Measurements from ENCODE around the gene CTNNBL1. TPM values are rescaled to one million over a fixed set of nuclear protein-coding genes. Genes with fewer than 3 reads are reported as not detected.

Gene CTNNBL1
- total RNA-seq, 1 experiment from 2014 or later = 64.4 TPM

- TF ChIP-seq FOXP1 (CRISPR knock-in tag; IDR thresholded peaks at IDR 0.05; ENCODE audit: borderline replicate concordance) = no peak
- no peak for TF ChIP-seq E2F5 (CRISPR knock-in tag; IDR thresholded peaks at IDR 0.05)
- no peak for TF ChIP-seq SP1 (CRISPR knock-in tag; conservative IDR thresholded peaks at IDR 0.05)
- TF ChIP-seq FOXJ3 (CRISPR knock-in tag; IDR thresholded peaks at IDR 0.05; ENCODE audit: borderline replicate concordance) = no peak
- no peak for TF ChIP-seq USF1 (CRISPR knock-in tag; IDR thresholded peaks at IDR 0.05)
- no peak for TF ChIP-seq NFE2L1 (CRISPR knock-in tag; IDR thresholded peaks at IDR 0.05)
- no peak for TF ChIP-seq JUN (CRISPR knock-in tag; IDR thresholded peaks at IDR 0.05)
- TF ChIP-seq ETV6 (CRISPR knock-in tag; IDR thresholded peaks at IDR 0.05) = no peak
Measured at GRCh38 chr20:37760322-37760721, 66.5 kb downstream of the CTNNBL1 start (continued).

GRCh38 chr20:37762716-37763485 is 69.1 kb downstream of the CTNNBL1 start:
- no peak for DNase-seq (ENCODE audit: low spot score)
- no peaks in the 10 kb centered on the region for H3K9me3 Mint-ChIP-seq
- no peaks in the 10 kb centered on the region for H3K36me3 Mint-ChIP-seq
- no peak overlapping the region for H3K4me3 Mint-ChIP-seq
- no peak for ATAC-seq
- H3K4me1 Mint-ChIP-seq = no peaks in the 10 kb centered on the region
- H3K27ac Mint-ChIP-seq = no peak overlapping the region
- H3K27me3 Mint-ChIP-seq (ENCODE audit: low read depth) = no peaks in the 10 kb centered on the region
- CTCF ChIA-PET = interaction anchor here (1.2 kb wide), 1 partner anchor 199 kb away, joined by 6 read pairs; no protein-coding TSS in a partner anchor
- POLR2A ChIA-PET = no interaction called here
- TF ChIP-seq ARID4B (CRISPR knock-in tag; IDR thresholded peaks at IDR 0.05; ENCODE audit: borderline replicate concordance) = no peak
- no peak for TF ChIP-seq NR3C1 (CRISPR knock-in tag; conservative IDR thresholded peaks at IDR 0.05; ENCODE audit: low read depth)
- TF ChIP-seq GABPB1 (CRISPR knock-in tag; IDR thresholded peaks at IDR 0.05) = no peak
- no peak for TF ChIP-seq ESRRA (CRISPR knock-in tag; IDR thresholded peaks at IDR 0.05; ENCODE audit: borderline replicate concordance)
- no peak for TF ChIP-seq ZNF121 (CRISPR knock-in tag; IDR thresholded peaks at IDR 0.05)
- no peak for TF ChIP-seq E2F4 (CRISPR knock-in tag; IDR thresholded peaks at IDR 0.05; ENCODE audit: borderline replicate concordance, low read depth)
- TF ChIP-seq SMAD3 (CRISPR knock-in tag; IDR thresholded peaks at IDR 0.05; ENCODE audit: borderline replicate concordance) = no peak
- no peak for TF ChIP-seq AFF4 (CRISPR knock-in tag; IDR thresholded peaks at IDR 0.05; ENCODE audit: borderline replicate concordance)
- no peak for TF ChIP-seq JAZF1 (CRISPR knock-in tag; IDR thresholded peaks at IDR 0.05)
- TF ChIP-seq CDX4 (CRISPR knock-in tag; IDR thresholded peaks at IDR 0.05; ENCODE audit: borderline replicate concordance) = no peak
- no peak for TF ChIP-seq CTCF (IDR thresholded peaks at IDR 0.05)
- TF ChIP-seq MAX (CRISPR knock-in tag; IDR thresholded peaks at IDR 0.05) = no peak
- no peak for TF ChIP-seq ZNF423 (CRISPR knock-in tag; IDR thresholded peaks at IDR 0.05)
- no peak for TF ChIP-seq NR2C2 (CRISPR knock-in tag; IDR thresholded peaks at IDR 0.05)
